ENCODE results near the gene PON1.

Gene PON1

GRCh38 chr7:95250571-95250970 lies 73.8 kb downstream of the PON1 start:
- no peak for DNase-seq

Data from CD4-positive, alpha-beta T cell treated with Interleukin-15 for 1 hour (primary cell).